Heart left ventricle (tissue), 16 donors: ENCODE measurements around the gene PYGM. TPM values are rescaled to one million over a fixed set of nuclear protein-coding genes. Genes with fewer than 3 reads are reported as not detected.

Source experiments
- ATAC-seq, 4 donors: fragments of 200-7000 bp; cut with Tn5 transposase; one replicate each; pipeline ENCODE4 v1.9.1; 2020 to 2022; ENCODE audit warnings: moderate library complexity in 4 of 4, mild to moderate bottlenecking in 3 of 4, moderate number of reproducible peaks in 1 of 4
- DNase-seq, 5 donors: peaks; one replicate each; pipeline ENCODE4 v3.0.0-alpha.2; 2020
- H3K27ac ChIP-seq, 12 donors: fragments of 200-600 bp; sonication (generic) in 4 of 12; one replicate each; pipeline versions ENCODE4 v1.5.0 to v1.8.0; 2016 to 2022; ENCODE audit warnings: mild to moderate bottlenecking in 2 of 12
- H3K27me3 ChIP-seq, 9 donors: fragments of 200-600 bp; sonication (generic) in 2 of 9; one replicate each; pipeline versions ENCODE4 v1.5.1 to v1.8.0; 2016 to 2022; ENCODE audit warnings: mild to moderate bottlenecking in 3 of 9
- H3K36me3 ChIP-seq, 9 donors: fragments of 200-600 bp; sonication (generic) in 2 of 9; one replicate each; pipeline versions ENCODE4 v1.5.0 to v1.8.0; 2018 to 2022; ENCODE audit warnings: mild to moderate bottlenecking in 2 of 9
- H3K4me1 ChIP-seq, 12 donors: fragments of 200-600 bp; sonication (generic) in 4 of 12; one replicate each; pipeline versions ENCODE4 v1.5.0 to v1.8.0; 2016 to 2022; ENCODE audit warnings: mild to moderate bottlenecking in 3 of 12
- H3K4me3 ChIP-seq, 12 donors: fragments of 200-600 bp; sonication (generic) in 4 of 12; one replicate each; pipeline versions ENCODE4 v1.5.0 to v1.8.0; 2017 to 2022; ENCODE audit warnings: mild to moderate bottlenecking in 9 of 12, moderate library complexity in 4 of 12
- H3K9me3 ChIP-seq, 12 donors: fragments of 200-600 bp; sonication (generic) in 4 of 12; one replicate each; pipeline versions ENCODE4 v1.5.0 to v1.8.0; 2016 to 2022; ENCODE audit warnings: mild to moderate bottlenecking in 1 of 12
- CTCF ChIP-seq, 12 donors: fragments of 200-600 bp; sonication (generic) in 4 of 12; IDR thresholded peaks; one replicate each; pipeline versions ENCODE4 v1.5.0 to v1.8.0; 2018 to 2022; ENCODE audit warnings: antibody characterized with exemption in 12 of 12, mild to moderate bottlenecking in 5 of 12
- POLR2A ChIP-seq, 2 donors: fragments of 450-650 bp; IDR thresholded peaks; one replicate each; pipeline ENCODE4 v1.6.1; 2017; ENCODE audit warnings: antibody characterized with exemption in 2 of 2, mild to moderate bottlenecking in 2 of 2, moderate library complexity in 2 of 2
- WGBS, 4 donors: extraction: QIAGEN DNeasy Blood & Tissue Kit in 2 of 4; methylation state at CpG; one replicate each; pipeline versions ENCODE4 v1.1.5 to v1.1.7; 2013 to 2018; 5-methylcytosine and 5-hydroxymethylcytosine counted together
- intact Hi-C, 10 donors: fragments of 100-400 bp; cut with DNase I; formaldehyde crosslinking; loops; one replicate each; pipeline versions ENCODE4 v1.11.1 to v1.14.2; 2022
- polyA plus RNA-seq, 2 donors: library from polyadenylated mRNA; stranded (reverse); fragments of 200-250 nt; gene quantifications; one replicate each; pipeline ENCODE4 v1.2.3, GENCODE V29; 2013
- total RNA-seq, 9 donors: library from RNA; depleted of rRNA in 2 of 9; stranded (reverse); fragments of >200 nt in 2 of 9; fragmentation: NEBNext Ultra II Directional in 3 of 9; extraction: Animal tissue kit (Norgen Biotek cat#: 25700) in 3 of 9; gene quantifications; one replicate each; pipeline versions ENCODE4 v1.1.0 to v1.2.4, GENCODE V29; 2016 to 2023
- donor health status: ischemic (EF 13 %, LVEDD 7.1; RV severe dilation, severe dysfunction).
- donor health status: healthy with polysubstance abuse.
- donor health status: DM: no; HTN: yes; CAD: no.
- donor health status: DM: no; HTN: no; CAD: no.
- donor health status: ischemic (EF 25% LVEDD 6.9; RV normal size, moderate dysfunction).
- donor health status: ischemic (EF 25% LVEDD 5.7; RV mildly dilated, moderate dysfunction).
- donor health status: healthy.
- donor health status: DM: yes; HTN: yes; CAD: no.
- donor health status: ischemic (EF 35%, LVEDD 5.7; RV mildly dilated, moderate dysfunction).
- donor health status: nonischemic (EF 11% LVEDD 7.7; RV severe dilation, severe dysfunction).
- donor health status: DM: yes; HTN: yes; CAD: no.
- donor health status: PGD.
- donor health status: ischemic (EF 29% LVEDD 5.4; RV normal size, mild dysfunction).
- donor health status: nonischemic (EF 23%, LVEDD 6.1; RV moderate dilation, normal function).

The PYGM gene
- total and polyA plus RNA-seq, 11 donors: 10.3 to 167 (median 80.2) TPM

DNA sequence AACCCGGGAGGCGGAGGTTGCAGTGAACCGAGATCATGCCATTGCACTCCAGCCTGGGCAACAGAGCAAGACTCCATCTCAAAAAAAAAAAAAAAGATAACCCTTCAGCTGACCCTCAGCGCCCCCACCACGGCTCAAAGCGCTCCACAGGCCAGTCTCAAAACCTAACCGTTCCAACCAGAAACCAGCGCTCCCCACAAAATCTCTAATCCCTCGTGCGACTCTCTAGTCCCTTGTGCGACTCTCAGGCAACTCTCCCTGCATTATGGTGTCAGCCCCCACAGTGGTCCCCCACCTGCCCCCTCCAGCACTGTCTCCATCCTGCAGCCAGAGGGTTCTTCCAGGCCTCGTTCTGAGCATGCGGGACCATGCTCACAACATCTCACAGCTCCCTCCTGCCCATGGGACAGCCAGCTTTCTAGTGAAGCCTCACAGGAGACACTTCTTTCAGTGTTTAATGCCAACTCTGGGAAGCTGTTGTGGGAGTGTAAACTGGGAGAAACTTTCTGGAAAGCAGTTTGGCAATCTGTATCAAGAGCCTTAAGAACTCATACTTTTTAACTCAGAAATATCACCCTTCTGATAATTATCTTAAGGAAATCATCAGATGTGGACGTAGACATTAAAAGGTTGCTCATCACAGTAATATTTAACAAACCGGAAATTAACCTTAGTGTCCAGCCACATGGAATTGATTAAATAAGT, 11.7 kb downstream of the PYGM start:
- peaks cover 4 to 31% (median 18%) of the 10 kb centered on the region in 12 donors for H3K4me1 ChIP-seq
- H3K4me3 ChIP-seq: no peak overlapping the region
- no peak for TF ChIP-seq CTCF (IDR thresholded peaks at IDR 0.05)
- no peak for TF ChIP-seq POLR2A (IDR thresholded peaks at IDR 0.05)
- WGBS, 4 donors: 81 to 84% (median 83%) methylated on average over 15 of the region's 15 CpGs
- intact Hi-C loops: loop anchor here in 1 of 10 donors (2.0 kb wide), 1 partner anchor 17 kb away; no protein-coding TSS in a partner anchor
- H3K9me3 ChIP-seq: no peaks in the 10 kb centered on the region
- DNase-seq: no peak
- H3K36me3 ChIP-seq: peaks cover 0 to 29% (median 18%) of the 10 kb centered on the region in 9 donors
- H3K27me3 ChIP-seq: no peaks in the 10 kb centered on the region
- no peak for ATAC-seq
- H3K27ac ChIP-seq: peak overlapping the region in 1 of 12 donors; percentile 98

GRCh38 chr11:64746486-64746885, 13.3 kb downstream of the PYGM start:
- no peaks in the 10 kb centered on the region for H3K9me3 ChIP-seq
- WGBS, 4 donors: 63 to 76% (median 71%) methylated on average over 10 of the region's 10 CpGs
- no peaks in the 10 kb centered on the region for H3K27me3 ChIP-seq
- peak overlapping the region; percentile 80 to 98 (median 94) for H3K27ac ChIP-seq
- H3K4me1 ChIP-seq: peaks cover 4 to 48% (median 28%) of the 10 kb centered on the region in 12 donors
- ATAC-seq (no peak), DNase-seq (peak in 1 of 5 donors; percentile 36)
- no peak for TF ChIP-seq POLR2A (IDR thresholded peaks at IDR 0.05)
- no peak for TF ChIP-seq CTCF (IDR thresholded peaks at IDR 0.05)
- H3K36me3 ChIP-seq: peaks cover 0 to 18% (median 11%) of the 10 kb centered on the region in 9 donors
- peak overlapping the region in 5 of 12 donors; percentile 51 to 88 (median 66) for H3K4me3 ChIP-seq
- intact Hi-C loops: loop anchor here in 1 of 10 donors (2.0 kb wide), 1 partner anchor 18 kb away; no protein-coding TSS in a partner anchor

- DNase-seq: peak; percentile 94 to 97 (median 95)
- intact Hi-C loops: loop anchor here in 2 of 10 donors (2.0 kb wide), 2 partner anchors 19 to 33 kb away; partner anchors contain the start of gene SF1 (in 1 of the 2)
- ATAC-seq: peak; percentile 67 to 86 (median 75)
- Histone ChIP-seq H3K27ac (peak overlapping the region; percentile 80 to 98 (median 94)), H3K4me3 (peak overlapping the region; percentile 27 to 88 (median 58)), H3K36me3 (peaks cover 0 to 10% (median 4%) of the 10 kb centered on the region in 9 donors), H3K9me3 (no peaks in the 10 kb centered on the region), H3K27me3 (no peaks in the 10 kb centered on the region), H3K4me1 (peaks cover 4 to 49% (median 28%) of the 10 kb centered on the region in 12 donors)
- WGBS, 4 donors: 1 to 2% (median 2%) methylated on average over 25 to 52 of the region's 52 CpGs
- TF ChIP-seq CTCF (IDR thresholded peaks at IDR 0.05): no peak
- TF ChIP-seq POLR2A (IDR thresholded peaks at IDR 0.05): peak; percentile 34 to 75
These were observed 14.0 kb downstream of the PYGM start for GRCh38 chr11:64745521-64746328.
